Small intestine (tissue), 7 donors: ENCODE results near the gene TTC23. TPM values are rescaled to one million over a fixed set of nuclear protein-coding genes. Genes with fewer than 3 reads are reported as not detected.
A peak's percentile ranks its signal among the peaks of the same experiment; 100 is the strongest.
"Not testable (repeated sequence)": the region's sequence is repeated elsewhere in the genome, so short reads cannot be mapped to it uniquely, and the experiment has no call there.

Experiments
- DNase-seq, 2 donors: peaks; one replicate each; pipeline versions ENCODE4 v3.0.0 to v3.0.0-alpha.2; 2013
- FAIRE-seq: peaks from 2 replicates; lab custom pipeline; 2012; peaks lifted over from hg19 to GRCh38; lab: Jason Lieb, UNC
- H3K27ac ChIP-seq, 3 donors: one replicate each; pipeline ENCODE4 v1.5.1; 2013; ENCODE audit warnings: low read length in 2 of 3, mild to moderate bottlenecking in 2 of 3, control low read depth in 1 of 3, inconsistent platforms in 1 of 3, low read depth in 1 of 3, moderate library complexity in 1 of 3
- H3K27me3 ChIP-seq, 3 donors: one replicate each; pipeline ENCODE4 v1.6.1; 2013; ENCODE audit warnings: low read length in 3 of 3, inconsistent platforms in 1 of 3; ENCODE audit not compliant: control insufficient read depth in 3 of 3, insufficient read depth in 3 of 3
- H3K36me3 ChIP-seq, 3 donors: one replicate each; pipeline ENCODE4 v1.6.1; 2013; ENCODE audit warnings: low read length in 3 of 3, inconsistent platforms in 1 of 3, low read depth in 1 of 3, mild to moderate bottlenecking in 1 of 3, moderate library complexity in 1 of 3; ENCODE audit not compliant: control insufficient read depth in 3 of 3, insufficient read depth in 2 of 3
- H3K4me1 ChIP-seq, 3 donors: one replicate each; pipeline ENCODE4 v1.6.1; 2013; ENCODE audit warnings: low read length in 2 of 3, inconsistent platforms in 1 of 3, low read depth in 1 of 3, mild to moderate bottlenecking in 1 of 3, moderate library complexity in 1 of 3; ENCODE audit not compliant: control insufficient read depth in 3 of 3, insufficient read depth in 2 of 3
- H3K4me3 ChIP-seq, 3 donors: one replicate each; pipeline ENCODE4 v1.5.1; 2013; ENCODE audit warnings: low read length in 3 of 3, control low read depth in 1 of 3, inconsistent platforms in 1 of 3, low read depth in 1 of 3, mild to moderate bottlenecking in 1 of 3, moderate library complexity in 1 of 3
- H3K9me3 ChIP-seq, 2 donors: one replicate each; pipeline ENCODE4 v1.6.1; 2013; ENCODE audit warnings: low read depth in 1 of 2, low read length in 1 of 2; ENCODE audit not compliant: control insufficient read depth in 2 of 2, insufficient read depth in 1 of 2
- WGBS, 3 donors: extraction: QIAGEN DNeasy Blood & Tissue Kit; methylation state at CpG; one replicate each; pipeline ENCODE4 v1.1.7; 2013; 5-methylcytosine and 5-hydroxymethylcytosine counted together
- polyA plus RNA-seq, 4 donors: library from polyadenylated mRNA; stranded (reverse) in 3 of 4; unstranded in 1 of 4; fragments of 200-250 nt in 3 of 4; fragments of 120-200 nt in 1 of 4; gene quantifications; one replicate each; pipeline versions ENCODE4 v1.2.1 to v1.2.3, GENCODE V29; 2013
- donor health status: healthy with polysubstance abuse.
- donor health status: control.
- donor health status: control.
- donor health status: Bipolar disorder and iron deficiency.
- donor health status: healthy.

Gene TTC23
- polyA plus RNA-seq, 4 donors: 3.6 to 17.2 (median 6.3) TPM

GRCh38 chr15:99247062-99247461 lies 2.3 kb downstream of the TTC23 start:
- Histone ChIP-seq H3K9me3 (no peaks in the 10 kb centered on the region), H3K27me3 (no peaks in the 10 kb centered on the region), H3K36me3 (no peaks in the 10 kb centered on the region), H3K4me1 (peaks cover 0 to 8% (median under 1%) of the 10 kb centered on the region in 3 donors), H3K4me3 (no peak overlapping the region), H3K27ac (no peak overlapping the region)
- FAIRE-seq (no peak), DNase-seq (peak in 1 of 2 donors; percentile 15)
- 72 to 82% (median 77%) methylated on average over 3 of the region's 3 CpGs for WGBS, 3 donors

DNA sequence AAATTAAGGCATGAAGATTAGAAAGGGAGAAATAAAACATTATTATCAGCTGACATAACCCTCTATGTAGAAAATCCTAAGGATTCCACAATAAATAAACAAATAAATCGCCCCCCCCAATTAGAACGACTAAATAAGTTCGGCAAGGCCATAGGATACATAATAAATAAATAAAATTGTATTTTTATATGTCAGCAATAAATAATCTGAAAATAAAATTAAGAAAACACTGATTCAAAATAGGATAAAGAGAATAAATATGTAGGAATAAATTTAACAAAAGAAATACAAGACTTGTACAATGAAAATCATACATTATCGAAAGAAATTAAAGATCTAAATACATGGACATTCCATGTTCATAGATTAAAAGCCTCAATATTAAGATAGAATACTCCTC lies 5.1 kb downstream of the TTC23 start:
- Histone ChIP-seq H3K27ac (no peak overlapping the region), H3K9me3 (no peaks in the 10 kb centered on the region), H3K4me1 (peaks cover 0 to 6% (median 0%) of the 10 kb centered on the region in 3 donors), H3K36me3 (peaks cover 0 to 10% (median 0%) of the 10 kb centered on the region in 3 donors), H3K27me3 (no peaks in the 10 kb centered on the region), H3K4me3 (no peak overlapping the region)
- DNase-seq (no peak), FAIRE-seq (peak; percentile 62)
- 92 to 94% (median 94%) methylated on average over 4 of the region's 4 CpGs for WGBS, 3 donors

DNA sequence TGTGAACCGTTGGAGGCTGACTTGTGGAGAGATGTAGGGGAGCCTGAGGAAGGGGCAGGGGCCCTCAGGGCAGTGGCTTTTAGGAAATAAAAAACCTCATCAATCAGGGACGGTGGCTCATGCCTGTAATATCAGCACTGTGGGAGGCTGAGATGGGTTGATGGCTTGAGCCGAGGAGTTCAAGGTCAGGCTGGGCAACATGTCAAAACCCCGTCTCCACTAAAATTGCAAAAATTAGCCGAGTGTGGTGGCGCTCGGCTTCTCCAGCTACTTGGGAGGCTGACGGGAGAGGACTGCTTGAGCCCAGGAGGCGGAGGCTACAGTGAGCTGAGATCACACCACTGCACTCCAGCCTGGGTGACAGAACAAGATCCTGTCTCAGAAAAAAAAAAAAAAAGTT lies 7.6 kb downstream of the TTC23 start:
- no peak overlapping the region for H3K4me3 ChIP-seq
- H3K9me3 ChIP-seq: no peaks in the 10 kb centered on the region
- DNase-seq (no peak), FAIRE-seq (no peak)
- peaks cover 0 to 10% (median 0%) of the 10 kb centered on the region in 3 donors for H3K36me3 ChIP-seq
- H3K4me1 ChIP-seq: no peaks in the 10 kb centered on the region
- WGBS, 3 donors: 91 to 93% (median 92%) methylated on average over 9 of the region's 9 CpGs
- no peaks in the 10 kb centered on the region for H3K27me3 ChIP-seq
- H3K27ac ChIP-seq: no peak overlapping the region

DNA sequence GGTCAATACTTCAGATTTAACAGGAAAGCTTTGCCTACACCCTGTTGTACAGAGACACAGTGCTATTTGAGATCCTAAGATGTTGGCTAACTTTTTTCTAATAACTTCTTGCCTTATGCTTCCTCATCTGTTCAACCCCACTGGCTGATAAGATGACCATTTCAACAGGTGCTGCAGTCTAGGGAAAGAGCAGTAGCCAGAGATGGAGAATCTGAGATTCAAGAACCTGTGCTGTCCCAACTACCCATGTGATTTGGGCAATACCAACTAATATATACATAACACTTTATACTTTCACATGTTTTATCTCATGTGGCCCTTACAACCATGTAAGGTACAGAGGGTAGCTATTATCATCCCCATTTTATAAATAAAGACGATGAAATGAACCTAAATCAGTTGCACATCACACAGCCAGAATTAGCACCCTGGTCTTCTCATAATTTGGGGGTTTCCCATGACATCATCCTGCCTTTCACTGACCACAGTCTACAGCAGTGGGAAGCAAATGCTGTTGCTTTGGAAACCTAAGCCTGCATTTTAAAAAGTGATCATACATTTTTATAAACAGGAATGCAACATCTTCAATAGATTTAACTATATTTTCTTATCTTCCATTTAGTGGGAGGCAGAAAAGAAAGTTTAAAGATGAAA lies 9.7 kb downstream of the TTC23 start:
- H3K4me3 ChIP-seq: no peak overlapping the region
- DNase-seq (no peak), FAIRE-seq (no peak)
- H3K27me3 ChIP-seq: no peaks in the 10 kb centered on the region
- peaks cover 0 to 13% (median 0%) of the 10 kb centered on the region in 3 donors for H3K36me3 ChIP-seq
- 62 to 86% (median 68%) methylated on average over 1 of the region's 1 CpG for WGBS, 3 donors
- no peaks in the 10 kb centered on the region for H3K9me3 ChIP-seq
- no peak overlapping the region for H3K27ac ChIP-seq
- H3K4me1 ChIP-seq: no peaks in the 10 kb centered on the region

GRCh38 chr15:99238849-99239248 lies 10.5 kb downstream of the TTC23 start:
- Histone ChIP-seq H3K36me3 (peaks cover 0 to 13% (median 0%) of the 10 kb centered on the region in 3 donors), H3K27ac (no peak overlapping the region), H3K4me3 (no peak overlapping the region), H3K4me1 (no peaks in the 10 kb centered on the region), H3K9me3 (no peaks in the 10 kb centered on the region), H3K27me3 (no peaks in the 10 kb centered on the region)
- DNase-seq (no peak), FAIRE-seq (no peak)
- WGBS, 3 donors: 88 to 96% (median 94%) methylated on average over 3 of the region's 3 CpGs

- 95 to 98% (median 95%) methylated on average over 6 of the region's 6 CpGs for WGBS, 3 donors
- DNase-seq, H3K27ac ChIP-seq, H3K27me3 ChIP-seq, H3K9me3 ChIP-seq, H3K4me3 ChIP-seq, FAIRE-seq, H3K4me1 ChIP-seq, H3K36me3 ChIP-seq: not testable (repeated sequence)
These were observed 15.2 kb downstream of the TTC23 start for GRCh38 chr15:99234160-99234559.

- Histone ChIP-seq H3K36me3 (peaks cover 0 to 5% (median 0%) of the 10 kb centered on the region in 3 donors), H3K27ac (no peak overlapping the region), H3K4me1 (no peaks in the 10 kb centered on the region), H3K9me3 (no peaks in the 10 kb centered on the region), H3K27me3 (no peaks in the 10 kb centered on the region), H3K4me3 (no peak overlapping the region)
- DNase-seq: no peak
- no peak for FAIRE-seq
- WGBS, 3 donors: 96 to 100% (median 99%) methylated on average over 2 of the region's 2 CpGs
These were observed 16.6 kb downstream of the TTC23 start for GRCh38 chr15:99232740-99233139.

- no peaks in the 10 kb centered on the region for H3K9me3 ChIP-seq
- 96 to 99% (median 96%) methylated on average over 4 of the region's 4 CpGs for WGBS, 3 donors
- DNase-seq (no peak), FAIRE-seq (no peak)
- H3K27me3 ChIP-seq: no peaks in the 10 kb centered on the region
- H3K4me3 ChIP-seq: no peak overlapping the region
- no peak overlapping the region for H3K27ac ChIP-seq
- peaks cover 0 to 10% (median 0%) of the 10 kb centered on the region in 3 donors for H3K36me3 ChIP-seq
- H3K4me1 ChIP-seq: no peaks in the 10 kb centered on the region
These were observed 18.5 kb downstream of the TTC23 start for GRCh38 chr15:99230867-99231266.
